DMS53 treated with DMSO at 0.1 percent for 48 hours (cell line): Measurements from ENCODE around the gene GNG4.
"Not testable (repeated sequence)": the region's sequence is repeated elsewhere in the genome, so short reads cannot be mapped to it uniquely, and the experiment has no call there.

Source experiments
- DNase-seq: peaks from one replicate; lab custom pipeline; 2025; ENCODE audit not compliant: unreplicated experiment; lab: John Stamatoyannopoulos, UW

GNG4 gene

DNA sequence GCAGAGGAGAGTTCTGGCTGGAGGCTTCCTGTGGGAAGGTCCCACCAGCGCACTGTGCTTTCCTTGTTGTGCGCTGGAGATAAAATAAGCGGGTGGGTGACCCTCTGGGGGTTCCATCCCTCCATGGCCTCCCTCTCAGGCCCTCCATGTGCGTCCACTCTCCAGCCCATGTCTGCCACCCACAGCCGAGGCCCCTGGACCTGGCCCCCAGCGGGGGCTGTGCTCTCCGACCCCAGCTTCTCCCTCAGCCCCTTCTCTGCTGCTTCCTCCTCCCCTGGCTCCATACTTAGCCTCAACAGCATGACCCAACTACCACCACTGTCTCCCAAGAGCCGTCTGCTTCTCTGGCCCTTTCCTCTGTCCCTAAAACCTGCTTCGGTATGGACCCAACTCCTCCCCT, 61.4 kb downstream of the GNG4 start:
- no peak for DNase-seq

DNA sequence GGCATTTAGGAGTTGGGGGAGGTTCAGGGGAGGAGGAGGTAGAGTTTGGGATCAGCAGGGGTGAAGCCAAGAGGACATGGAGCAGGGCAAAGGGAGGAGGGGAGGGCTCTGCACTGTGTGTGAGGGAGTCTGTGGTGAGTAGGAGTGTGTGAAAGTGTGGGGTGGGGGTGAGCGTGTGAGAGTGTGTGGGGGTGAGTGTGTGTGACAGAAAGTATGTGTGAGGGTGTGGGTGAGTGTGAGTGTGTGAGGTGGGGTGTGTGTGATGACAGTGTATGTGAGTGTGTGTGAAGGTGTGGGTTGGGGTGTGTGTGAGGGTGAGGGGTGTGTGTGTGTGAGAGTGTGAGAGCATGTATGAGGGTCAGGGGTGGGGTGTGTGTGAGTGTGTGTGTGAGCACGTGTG, 62.6 kb downstream of the GNG4 start:
- DNase-seq = no peak

DNA sequence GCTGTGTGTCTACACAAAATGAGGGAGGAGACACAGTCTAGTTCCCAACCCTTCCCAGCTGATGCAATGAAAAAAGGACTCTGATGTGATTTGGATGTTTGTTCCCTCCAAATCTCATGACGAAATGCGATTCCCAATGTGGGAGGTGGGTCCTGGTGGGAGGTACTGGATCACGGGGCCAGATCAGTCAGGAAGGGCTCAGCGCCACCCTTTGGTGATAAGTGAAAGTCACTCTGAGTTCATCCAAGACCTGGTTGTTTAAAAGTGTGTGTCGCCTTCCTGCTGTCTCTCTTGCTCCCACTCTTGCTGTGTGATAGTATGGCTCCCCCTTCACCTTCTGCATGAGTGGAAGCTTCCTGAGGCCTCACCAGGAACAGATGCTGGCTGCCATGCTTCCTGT, 63.2 kb downstream of the GNG4 start:
- DNase-seq = no peak

DNA sequence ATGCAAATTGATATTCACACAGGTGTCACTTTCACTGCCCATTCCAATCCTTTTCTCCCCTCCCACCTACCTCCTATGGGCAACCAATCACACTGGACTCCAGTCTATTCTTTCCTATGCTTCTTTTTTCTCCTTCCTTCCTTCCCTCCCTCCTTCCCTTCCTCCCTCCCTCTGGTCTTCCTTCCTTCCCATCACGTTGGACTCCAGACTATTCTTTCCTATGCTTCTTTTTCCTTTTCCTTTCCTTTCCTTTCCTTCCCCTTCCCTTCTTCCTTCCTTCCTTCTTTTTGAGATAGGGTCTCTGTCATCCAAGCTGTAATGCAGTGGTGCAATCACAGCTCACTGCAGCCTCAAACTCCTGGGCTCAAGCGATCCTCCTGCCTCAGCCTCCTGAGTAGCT, 64.6 kb downstream of the GNG4 start:
- no peak for DNase-seq

DNA sequence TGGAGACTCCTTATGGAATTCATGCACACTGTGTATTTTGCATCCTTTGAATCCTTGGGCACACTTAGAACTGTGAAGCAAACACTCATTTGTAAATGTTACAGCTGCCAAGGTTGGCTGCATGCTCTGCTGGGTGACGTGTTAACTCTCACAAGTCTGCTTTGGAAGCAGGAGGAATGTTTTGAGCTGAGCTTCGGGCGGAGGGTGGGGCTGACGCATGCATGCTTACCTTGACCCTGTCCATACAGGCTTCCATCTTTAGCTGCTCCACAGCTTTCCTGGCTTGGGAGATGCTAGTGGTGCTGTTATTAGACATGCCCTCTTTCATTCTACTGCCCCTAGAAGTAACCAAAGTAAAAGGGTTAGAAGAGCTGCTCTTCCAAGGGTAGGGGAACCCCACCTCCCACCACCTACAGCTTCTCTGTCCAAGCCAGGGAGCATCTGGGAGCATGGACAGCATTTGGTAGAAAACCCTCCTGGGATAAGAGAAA, 66.0 kb downstream of the GNG4 start:
- no peak for DNase-seq

DNA sequence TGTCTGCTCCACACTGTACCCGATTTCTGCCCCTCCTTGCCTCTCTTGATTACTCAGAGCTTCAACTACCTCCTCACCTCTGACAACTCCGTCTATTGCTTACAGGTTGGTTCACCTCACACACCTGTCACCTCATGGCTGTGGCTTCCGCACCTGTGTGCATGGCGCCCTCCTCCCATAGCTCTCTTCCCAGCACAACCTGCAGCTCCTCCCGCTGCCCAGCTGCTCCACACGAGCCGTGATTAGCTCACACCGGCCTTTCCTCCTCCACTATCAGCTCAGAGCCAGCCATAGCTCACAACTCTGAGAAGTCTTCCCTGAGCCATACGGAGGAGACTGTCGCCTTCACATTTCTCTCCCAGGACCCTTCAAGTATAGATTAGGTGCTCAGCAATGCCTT, 67.5 kb downstream of the GNG4 start:
- DNase-seq = no peak

DNA sequence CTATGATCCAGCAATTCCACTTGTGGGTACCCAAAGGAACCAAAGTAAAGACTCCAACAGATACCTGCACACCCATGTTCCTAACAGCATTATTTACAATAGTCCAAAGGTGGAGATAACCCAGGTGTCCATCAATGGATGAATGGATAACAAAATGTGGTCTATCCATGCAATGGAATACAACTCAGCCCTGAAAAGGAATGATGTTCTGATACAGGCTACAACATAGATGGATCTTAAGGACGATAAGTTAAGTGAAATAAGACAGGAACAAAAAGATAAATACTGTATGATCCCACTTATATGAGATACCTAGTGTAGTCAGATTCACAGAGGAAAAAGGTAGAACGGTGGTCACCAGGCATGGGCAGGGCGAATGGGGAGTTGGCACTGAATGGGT, 69.7 kb downstream of the GNG4 start:
- DNase-seq = no peak

DNA sequence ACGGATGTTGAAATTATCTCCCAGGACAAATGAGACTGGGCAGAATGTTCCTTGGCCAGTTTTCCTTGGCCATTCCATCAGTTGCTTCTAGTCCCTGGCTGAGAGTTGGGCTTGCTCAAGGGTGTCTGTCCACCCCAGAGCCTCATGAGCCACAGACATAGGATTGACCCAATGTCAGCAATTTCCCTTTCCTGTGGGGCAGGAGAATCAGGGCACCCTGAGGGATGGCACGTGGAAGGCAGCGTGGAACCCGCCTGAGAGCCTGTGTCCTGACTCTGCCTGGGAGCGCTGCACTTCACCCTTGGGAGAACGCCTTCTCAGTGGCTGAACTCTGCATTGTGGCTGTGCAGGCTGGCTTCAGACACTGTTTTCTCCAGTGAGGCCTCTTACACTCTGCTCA, 74.0 kb downstream of the GNG4 start:
- no peak for DNase-seq

DNA sequence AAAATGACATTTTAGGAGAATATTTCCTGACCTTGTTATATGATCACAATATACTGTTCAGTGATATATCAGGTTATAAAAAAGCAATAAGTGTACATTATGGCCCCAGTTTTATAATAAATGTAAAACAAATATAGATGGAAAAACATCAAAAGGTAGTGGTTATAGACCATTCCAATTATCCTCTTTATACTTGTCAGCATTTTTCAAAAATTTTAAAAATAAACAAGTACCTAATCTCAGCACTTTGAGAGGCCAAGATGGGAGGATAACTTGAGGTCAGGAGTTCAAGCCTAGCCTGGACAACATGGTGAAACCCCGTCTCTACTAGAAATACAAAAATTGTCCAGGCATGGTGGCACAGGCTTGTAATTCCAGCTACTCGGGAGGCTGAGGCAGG, 75.7 kb downstream of the GNG4 start:
- no peak for DNase-seq

DNA sequence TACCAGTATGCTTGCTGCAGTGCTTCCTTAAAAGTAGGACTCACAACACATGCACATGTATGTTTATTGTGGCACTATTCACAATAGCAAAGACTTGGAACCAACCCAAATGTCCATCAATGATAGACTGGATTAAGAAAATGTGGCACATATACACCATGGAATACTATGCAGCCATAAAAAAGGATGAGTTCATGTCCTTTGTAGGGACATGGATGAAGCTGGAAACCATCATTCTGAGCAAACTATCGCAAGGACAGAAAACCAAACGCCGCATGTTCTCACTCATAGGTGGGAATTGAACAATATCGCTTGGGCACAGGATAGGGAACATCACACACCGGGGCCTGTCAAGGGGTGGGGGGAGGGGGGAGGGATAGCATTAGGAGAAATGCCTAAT, 76.6 kb downstream of the GNG4 start:
- not testable (repeated sequence) for DNase-seq

DNA sequence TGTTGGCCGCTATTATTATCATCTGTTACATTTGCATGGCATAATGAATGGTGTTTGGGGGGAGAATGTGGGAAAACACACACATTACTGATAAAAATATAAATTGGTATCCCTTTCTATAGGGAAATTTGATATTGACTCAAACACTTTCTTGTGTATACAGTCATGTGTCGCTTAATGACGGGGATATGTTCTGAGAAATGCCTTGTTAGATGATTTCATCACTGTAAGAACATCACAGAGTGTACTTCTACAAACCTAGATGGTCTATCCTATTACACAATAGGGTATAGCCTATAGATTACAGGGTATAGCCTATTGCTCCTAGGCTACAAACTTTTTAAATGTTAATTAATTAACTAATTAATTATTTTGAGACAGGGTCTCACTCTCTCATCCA, 78.1 kb downstream of the GNG4 start:
- DNase-seq = no peak

DNA sequence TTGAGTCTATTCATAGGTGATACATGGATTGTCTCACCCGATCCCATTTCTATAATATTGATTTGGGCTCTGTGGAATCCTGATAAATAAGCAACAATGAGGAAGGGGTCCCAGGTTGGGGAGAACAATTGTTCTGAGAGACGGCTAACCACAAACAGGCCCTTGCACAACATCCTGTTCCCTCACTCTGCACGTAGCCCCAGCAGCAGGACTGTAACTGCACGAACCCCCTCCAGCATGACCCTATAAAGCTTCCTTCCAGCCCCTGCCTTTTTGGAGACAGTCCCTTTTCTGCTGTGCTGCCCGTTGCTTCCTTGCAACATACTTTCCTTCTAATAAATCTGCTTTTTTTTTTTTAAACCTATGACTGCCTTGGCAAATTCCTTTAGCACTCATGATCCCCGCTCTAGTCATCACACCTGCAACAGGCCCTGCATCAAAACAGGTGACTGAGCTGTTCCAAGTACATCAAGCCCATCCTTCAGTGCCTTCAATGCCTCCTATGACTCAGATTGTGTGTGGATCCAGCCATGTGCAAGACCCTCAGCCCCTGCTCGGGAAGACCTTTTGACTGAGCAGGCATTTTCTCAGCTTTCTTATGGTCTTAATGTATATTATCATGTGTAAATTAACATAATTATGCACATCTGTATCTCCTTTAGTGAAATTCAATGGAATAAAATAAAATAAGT, 81.6 kb downstream of the GNG4 start:
- no peak for DNase-seq

DNA sequence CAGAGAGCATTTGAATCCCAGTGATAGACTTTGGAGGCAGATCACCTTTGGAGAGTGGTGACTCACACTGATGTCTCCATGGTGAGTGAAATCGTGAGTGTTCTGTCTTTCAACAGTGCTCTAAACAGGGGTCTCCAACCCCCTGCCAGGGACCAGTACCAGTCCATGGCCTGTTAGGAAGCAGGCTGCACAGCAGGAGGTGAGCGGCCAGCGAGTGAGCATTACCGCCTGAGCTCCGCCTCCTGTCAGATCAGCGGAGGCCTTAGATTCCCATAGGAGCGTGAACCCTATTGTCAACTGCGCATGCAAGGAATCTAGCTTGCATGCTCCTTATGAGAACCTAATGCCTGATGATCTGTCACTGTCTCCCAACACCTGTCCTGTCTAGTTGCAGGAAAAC, 83.5 kb downstream of the GNG4 start:
- DNase-seq = no peak

DNA sequence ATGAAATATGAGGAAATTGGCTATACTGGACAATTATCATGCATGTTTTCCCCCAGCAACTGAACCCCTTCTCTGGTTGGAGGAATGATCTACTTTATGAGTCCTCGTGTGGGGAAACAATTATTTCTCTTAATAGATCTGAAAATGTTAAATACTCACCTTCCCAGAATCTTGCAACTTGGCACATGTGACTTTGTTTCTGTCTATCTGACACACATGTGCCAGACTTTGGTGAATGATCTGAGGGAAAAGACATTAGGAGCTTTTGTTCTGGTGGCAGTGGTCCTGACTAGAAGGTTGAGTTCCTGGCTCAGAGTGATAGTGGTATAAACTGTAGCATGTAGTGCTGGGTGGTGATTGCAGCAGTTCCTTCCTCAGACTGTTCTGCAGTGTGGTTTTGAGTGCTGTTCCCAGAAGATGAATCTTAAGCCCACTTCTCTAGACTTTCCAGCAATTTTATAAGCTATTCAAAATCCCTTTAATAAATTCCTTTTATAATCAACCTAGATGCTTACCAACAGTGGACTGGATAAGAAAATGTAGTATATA, 86.0 kb downstream of the GNG4 start:
- no peak for DNase-seq

DNA sequence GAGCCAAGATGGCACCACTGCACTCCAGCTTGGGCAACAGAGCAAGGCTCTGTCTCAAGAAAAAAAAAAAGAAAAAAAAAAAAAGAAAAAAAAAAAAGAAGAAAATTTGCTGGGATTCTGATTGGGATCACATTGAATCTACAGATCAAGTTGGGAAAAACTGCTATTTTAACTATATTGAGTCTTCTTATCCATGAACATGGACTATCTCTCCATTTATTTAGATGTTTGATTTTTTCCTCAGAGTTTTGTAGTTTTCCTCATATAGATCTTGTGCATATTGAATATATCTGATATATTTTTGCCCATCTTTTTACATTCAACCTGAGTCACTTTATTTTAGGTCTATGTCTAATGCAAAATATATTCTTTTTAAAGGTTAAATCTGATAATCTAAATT, 87.0 kb downstream of the GNG4 start:
- no peak for DNase-seq

DNA sequence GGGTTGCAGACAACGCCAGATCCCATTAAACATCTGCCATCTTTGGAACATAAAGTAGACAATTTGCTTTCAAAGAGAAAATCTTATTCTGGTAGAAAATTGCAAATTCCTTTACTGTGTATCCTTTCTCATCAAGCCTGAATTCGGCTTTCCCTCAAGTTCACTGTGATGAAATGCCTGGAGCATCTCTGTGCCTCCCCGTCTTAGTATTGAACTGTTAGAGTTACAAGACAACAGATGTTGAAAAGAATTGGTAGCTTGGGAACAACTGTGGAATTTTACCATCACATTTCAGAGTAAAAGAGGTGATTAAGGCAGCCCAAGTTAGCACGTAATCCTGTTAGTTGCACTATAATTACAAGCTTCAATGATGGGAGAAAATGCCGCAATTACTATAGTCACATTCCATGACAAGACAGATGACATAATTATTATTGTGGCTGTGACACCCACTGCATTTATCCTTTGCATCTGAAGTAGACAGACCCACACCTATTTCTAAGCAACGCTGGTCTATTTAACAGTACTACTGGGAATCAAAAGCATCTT, 90.9 kb downstream of the GNG4 start:
- no peak for DNase-seq

DNA sequence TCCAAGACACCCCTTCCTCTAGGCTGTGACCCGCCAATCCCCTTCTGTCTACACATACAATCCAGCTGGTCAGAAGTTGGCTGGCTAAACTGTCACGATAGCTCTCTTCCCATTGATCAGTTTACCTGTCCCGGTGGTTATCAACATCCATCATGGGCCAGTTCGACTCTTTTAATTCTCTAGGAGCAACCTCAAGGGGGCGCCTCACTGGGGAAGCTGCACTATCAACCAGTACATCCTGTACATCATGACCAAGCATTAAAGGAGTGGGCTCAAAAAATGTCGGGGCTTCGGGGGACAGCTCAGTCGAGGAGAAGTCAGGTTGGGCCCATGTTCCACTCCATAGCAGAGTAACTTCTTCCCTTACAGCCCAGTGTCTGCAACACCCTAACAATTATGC, 92.1 kb downstream of the GNG4 start:
- no peak for DNase-seq

DNA sequence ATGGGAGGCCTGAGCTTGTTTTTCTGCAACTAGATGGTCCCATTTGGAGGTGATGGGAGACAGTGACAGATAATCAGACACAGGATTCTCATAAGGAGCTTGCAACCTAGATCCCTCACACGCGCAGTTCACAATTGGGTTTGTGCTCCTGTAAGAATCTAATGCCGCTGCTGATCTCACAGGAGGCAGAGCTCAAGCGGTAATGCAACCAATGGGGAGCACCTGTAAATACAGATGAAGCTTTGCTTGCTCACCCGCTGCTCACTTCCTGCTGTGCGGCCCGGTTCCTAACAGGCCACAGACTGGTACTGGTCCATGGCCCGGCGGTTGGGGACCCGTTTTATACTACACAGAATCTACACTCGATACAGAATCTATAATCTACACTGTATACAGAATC, 92.8 kb downstream of the GNG4 start:
- DNase-seq = no peak

DNA sequence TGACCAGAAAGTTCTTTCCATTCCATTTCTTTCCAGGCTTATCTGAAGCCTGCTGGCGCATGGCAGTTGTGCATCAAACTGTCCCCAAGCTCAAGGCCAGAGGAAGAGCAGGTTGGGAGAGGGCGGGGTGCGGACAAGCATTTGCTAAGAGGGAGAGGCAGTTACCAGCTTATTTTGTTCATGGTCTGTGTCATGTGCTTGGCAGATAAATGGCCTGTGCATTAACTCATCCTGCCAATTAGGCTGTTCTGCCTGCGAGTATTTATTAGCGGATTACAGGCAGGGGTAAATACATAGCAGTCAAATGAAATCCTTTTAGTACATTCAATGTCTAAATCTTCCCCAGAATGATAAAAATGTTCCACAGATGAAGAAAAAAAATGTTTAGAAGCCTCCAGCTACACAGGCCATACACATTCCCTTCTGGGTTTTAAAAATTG, 96.5 kb downstream of the GNG4 start:
- DNase-seq = no peak

DNA sequence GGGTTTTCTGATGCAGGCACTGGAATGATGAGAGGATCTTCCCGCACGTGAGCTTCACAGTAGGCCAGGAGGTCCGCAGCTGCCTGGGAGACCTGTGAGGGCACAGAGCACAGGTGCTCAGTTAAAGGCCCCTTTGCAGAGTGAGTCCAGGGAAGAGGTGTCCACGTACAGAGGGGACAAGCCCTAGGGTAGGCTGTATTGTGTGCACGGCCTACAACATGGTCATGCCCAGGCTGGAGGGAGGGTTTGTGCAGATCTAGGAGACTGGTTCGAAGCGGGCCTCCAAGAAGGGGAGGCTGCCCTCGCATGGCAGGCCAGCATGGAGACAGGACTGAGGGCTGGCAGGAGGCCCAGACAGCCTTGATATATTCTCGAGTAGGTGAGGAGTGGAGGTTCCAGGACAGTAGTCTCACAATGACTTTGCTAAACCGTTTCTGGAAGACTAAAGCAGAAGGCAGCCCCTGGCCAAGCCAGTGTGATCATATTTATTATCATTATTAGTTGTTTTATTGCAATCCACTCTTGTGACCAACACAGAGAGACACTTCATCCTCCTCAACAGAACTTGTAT, 97.4 kb downstream of the GNG4 start:
- no peak for DNase-seq

DNA sequence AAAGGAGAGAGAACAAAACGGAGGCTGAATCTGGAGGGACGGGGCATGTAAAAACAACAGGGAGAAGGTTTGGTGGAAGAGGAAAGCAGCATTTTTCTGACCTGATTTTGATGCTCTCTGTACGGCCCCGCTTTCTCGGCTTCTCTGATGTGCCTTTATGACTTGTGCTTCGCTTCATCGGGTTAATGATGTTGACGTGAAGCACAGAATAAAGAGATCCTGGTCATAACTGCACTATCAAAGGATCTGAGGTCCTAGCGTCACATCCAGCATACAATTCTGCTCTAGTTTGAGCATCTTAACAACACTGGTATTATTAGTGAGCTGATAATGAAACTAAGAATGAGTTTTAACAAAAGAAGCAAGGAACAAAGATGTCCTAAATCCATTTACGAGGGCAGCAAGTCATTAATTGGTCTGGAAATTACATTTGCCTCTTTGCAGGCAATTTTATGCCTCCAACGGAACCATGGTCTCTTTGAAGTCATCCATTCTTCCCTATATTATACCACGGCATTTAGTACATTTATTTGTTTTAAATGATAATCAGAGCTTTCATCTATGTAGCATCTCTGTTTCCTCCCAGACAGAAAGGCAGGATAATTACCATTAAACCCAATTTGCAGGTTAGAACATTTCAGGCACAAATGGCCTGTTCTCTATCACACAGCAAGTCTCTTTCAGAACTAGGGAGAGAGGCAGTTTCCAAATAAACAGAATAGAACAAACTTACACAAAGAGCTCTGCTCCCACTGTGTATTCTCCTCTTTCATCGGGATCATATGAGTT, 100.0 kb downstream of the GNG4 start:
- no peak for DNase-seq
